HEK293T (cell line): ENCODE results near the gene SPATS2L.

Experiments
- ARNT ChIP-seq: fragments of 450-650 bp; IDR thresholded peaks from 2 replicates; pipeline ENCODE4 v1.6.1; 2017; ENCODE audit warnings: mild to moderate bottlenecking
- BHLHE40 ChIP-seq: fragments of 450-650 bp; IDR thresholded peaks from 2 replicates; pipeline ENCODE4 v1.6.1; 2016; ENCODE audit warnings: mild to moderate bottlenecking, moderate library complexity, borderline replicate concordance
- CTBP1 ChIP-seq: fragments of 450-650 bp; IDR thresholded peaks from 2 replicates; pipeline ENCODE4 v1.6.1; 2016; ENCODE audit warnings: borderline replicate concordance
- FOXA1 ChIP-seq: fragments of 450-650 bp; IDR thresholded peaks from 2 replicates; pipeline ENCODE4 v1.6.1; 2016; ENCODE audit warnings: mild to moderate bottlenecking
- FOXK2 ChIP-seq: fragments of 450-650 bp; IDR thresholded peaks from 2 replicates; pipeline ENCODE4 v1.6.1; 2016; ENCODE audit warnings: mild to moderate bottlenecking
- LEF1 ChIP-seq: fragments of 450-650 bp; IDR thresholded peaks from 2 replicates; pipeline ENCODE4 v1.6.1; 2017; ENCODE audit warnings: mild to moderate bottlenecking, borderline replicate concordance
- SP1 ChIP-seq: fragments of 450-650 bp; IDR thresholded peaks from 2 replicates; pipeline ENCODE4 v1.6.1; 2017
- TARDBP ChIP-seq: fragments of 450-650 bp; IDR thresholded peaks from 2 replicates; pipeline ENCODE4 v1.6.1; 2016
- ZNF384 ChIP-seq: fragments of 450-650 bp; IDR thresholded peaks from 2 replicates; pipeline ENCODE4 v1.6.1; 2016

DNA sequence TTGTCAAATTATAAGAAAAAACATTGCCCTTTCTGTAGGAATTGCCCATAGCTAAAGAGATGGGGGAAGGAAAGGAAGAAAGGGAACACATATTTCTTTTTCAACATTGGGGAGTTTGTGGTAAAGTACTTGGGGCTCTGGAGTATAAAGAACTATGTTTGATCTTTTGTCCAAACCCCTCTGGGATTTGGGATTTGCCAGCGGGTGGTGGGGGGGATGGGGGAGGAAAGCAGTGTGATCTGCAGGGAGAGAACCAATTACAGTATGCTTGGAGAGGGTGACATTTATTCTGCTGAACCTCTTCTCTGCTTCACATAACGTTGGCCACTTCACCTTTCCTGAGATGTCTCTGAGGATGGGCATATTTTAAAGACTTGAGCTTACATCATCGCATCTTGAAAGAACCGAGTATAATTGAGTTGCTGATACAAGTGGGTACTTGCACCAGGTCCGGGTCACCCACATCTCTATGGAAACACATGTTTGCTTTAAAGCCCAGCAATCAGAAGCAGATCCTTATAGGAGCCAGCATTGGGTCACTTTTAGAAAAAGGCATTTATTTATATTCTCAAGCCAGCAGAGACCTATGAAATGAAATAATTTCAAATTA, 73.1 kb downstream of the SPATS2L start:
- TF ChIP-seq CTBP1 (no peak), BHLHE40 (no peak), FOXA1 (no peak), TARDBP (no peak), SP1 (no peak), ZNF384 (no peak), FOXK2 (no peak), LEF1 (no peak), ARNT (no peak)
